Measurements from ENCODE around the gene FAM240B. TPM values are rescaled to one million over a fixed set of nuclear protein-coding genes. Genes with fewer than 3 reads are reported as not detected.
A peak's percentile ranks its signal among the peaks of the same experiment; 100 is the strongest.

The FAM240B gene
- total RNA-seq, 2 donors from 2014 or later = not detected

DNA sequence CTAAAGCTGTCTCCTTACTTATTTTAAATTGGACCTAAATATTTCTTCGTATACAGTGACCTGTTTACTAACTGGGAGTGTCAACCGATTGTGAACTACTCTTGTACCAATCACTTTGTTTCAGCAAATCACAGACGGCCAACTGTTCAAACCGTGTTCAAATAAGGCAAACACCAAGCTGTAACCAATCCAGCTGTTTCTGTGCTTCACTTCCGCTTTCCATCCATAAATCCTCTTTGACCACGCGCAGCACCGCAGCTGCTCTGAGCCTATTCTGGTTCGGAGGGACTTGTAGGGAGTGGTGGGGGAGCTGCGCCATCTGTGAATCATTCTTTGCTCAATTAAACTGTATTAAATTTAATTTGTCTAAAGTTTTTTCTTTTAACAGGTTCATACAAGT is 4.8 kb upstream of the FAM240B start:
- no peak for ATAC-seq
- Mint-ChIP-seq H3K4me1 (ENCODE audit: low read depth in 2 of 2) (no peaks in the 10 kb centered on the region), H3K9me3 (no peaks in the 10 kb centered on the region), H3K4me3 (no peak overlapping the region), H3K27ac (no peak overlapping the region), H3K36me3 (no peaks in the 10 kb centered on the region), H3K27me3 (peaks cover 8 to 17% of the 10 kb centered on the region in 2 donors)
- DNase-seq (ENCODE audit: low spot score) = no peak

DNA sequence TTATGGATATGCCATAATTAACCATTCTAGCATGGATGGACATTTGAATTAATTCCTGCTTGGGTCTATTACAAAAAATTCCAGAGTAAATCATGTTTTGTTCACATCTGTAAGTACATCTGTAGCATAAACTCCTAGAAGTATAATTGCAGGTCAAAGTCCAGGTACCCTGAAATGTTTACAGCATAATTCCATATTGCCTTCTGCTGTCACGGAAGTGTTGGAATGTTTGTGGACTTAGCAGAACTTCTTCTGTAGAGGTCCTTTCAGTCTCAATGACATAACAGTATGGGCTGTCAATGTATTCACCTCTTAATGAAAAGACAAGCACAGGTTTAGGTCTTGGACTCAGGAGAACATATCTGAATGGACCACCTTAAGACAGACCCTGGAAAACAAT is 1.8 kb downstream of the FAM240B start:
- H3K9me3 Mint-ChIP-seq = no peaks in the 10 kb centered on the region
- peaks cover 14 to 16% of the 10 kb centered on the region in 2 donors for H3K27me3 Mint-ChIP-seq
- H3K27ac Mint-ChIP-seq = no peak overlapping the region

DNA sequence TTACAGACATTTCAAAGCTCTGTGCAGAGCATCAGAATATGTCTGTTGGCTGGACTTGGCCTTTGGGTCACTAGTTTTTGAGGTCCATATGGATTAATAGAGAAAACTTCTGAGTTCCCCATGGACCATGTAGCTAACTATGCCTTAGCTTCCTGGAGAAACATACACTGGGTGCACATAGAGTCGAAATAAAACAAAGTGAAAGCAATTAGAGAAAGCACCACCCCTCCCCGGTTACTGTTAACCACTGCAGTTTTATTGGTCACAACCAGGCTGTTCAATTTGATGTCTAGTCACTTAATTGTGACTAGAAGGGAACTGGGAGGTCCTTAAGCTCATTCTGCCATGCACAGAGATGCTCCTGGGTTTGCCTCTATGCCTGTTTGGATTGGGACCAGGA is 4.2 kb downstream of the FAM240B start:
- H3K4me3 Mint-ChIP-seq = no peak overlapping the region
- H3K27me3 Mint-ChIP-seq = peaks cover 20 to 29% of the 10 kb centered on the region in 2 donors
- no peak for DNase-seq (ENCODE audit: low spot score)
- H3K36me3 Mint-ChIP-seq = no peaks in the 10 kb centered on the region
- no peak for ATAC-seq
- H3K27ac Mint-ChIP-seq = no peak overlapping the region
- H3K4me1 Mint-ChIP-seq (ENCODE audit: low read depth in 2 of 2) = no peaks in the 10 kb centered on the region
- H3K9me3 Mint-ChIP-seq = no peaks in the 10 kb centered on the region

More for the DNA sequence above, 1.8 kb downstream of the FAM240B start:
- ATAC-seq (no peak), DNase-seq (ENCODE audit: low spot score) (no peak)
- H3K4me1 Mint-ChIP-seq (ENCODE audit: low read depth in 2 of 2) = no peaks in the 10 kb centered on the region
- H3K4me3 Mint-ChIP-seq = no peak overlapping the region
- H3K36me3 Mint-ChIP-seq = no peaks in the 10 kb centered on the region

DNA sequence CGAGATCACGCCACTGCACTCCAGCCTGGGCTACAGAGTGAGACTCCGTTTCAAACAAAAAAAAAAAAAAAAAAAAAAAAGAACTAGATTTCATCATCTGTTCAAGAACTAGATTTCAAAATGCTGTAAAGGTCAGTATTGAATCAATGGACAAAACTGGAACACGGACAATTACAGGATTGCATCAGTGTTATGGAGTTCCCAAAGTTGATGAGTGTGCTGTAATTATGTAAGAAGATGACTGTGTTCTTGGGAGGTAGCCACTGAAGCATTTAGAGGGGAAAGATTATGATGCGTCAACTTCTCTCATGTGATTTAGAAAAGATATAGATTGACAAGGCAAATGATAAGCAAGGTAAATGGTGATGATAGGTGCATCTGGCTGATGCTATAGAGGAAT is 6.5 kb downstream of the FAM240B start:
- no peak for DNase-seq (ENCODE audit: low spot score)
- no peak overlapping the region for H3K4me3 Mint-ChIP-seq
- H3K27me3 Mint-ChIP-seq = peaks cover 23 to 30% of the 10 kb centered on the region in 2 donors
- H3K27ac Mint-ChIP-seq = no peak overlapping the region
- H3K4me1 Mint-ChIP-seq (ENCODE audit: low read depth in 2 of 2) = no peaks in the 10 kb centered on the region
- ATAC-seq = no peak
- no peaks in the 10 kb centered on the region for H3K9me3 Mint-ChIP-seq
- no peaks in the 10 kb centered on the region for H3K36me3 Mint-ChIP-seq

DNA sequence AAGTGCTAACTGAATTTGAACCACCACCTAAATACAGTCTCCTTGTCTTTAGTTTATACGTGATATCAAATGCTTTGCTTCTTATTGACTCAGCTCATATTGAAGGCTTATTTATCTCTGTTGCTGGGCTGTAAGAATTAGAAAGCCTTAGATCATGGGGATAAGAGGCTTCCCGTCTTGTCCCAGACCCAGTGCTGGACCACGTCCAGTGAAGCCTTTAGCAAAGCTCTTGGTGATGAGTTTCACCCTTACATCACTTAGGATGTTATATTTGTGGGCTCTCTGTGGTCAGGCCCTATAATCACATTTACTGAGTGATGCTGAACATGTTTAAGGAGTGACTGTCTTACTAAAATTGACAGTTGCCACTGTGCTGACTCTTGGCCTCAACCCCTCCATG is 11.2 kb downstream of the FAM240B start:
- no peak for ATAC-seq
- Mint-ChIP-seq H3K4me1 (ENCODE audit: low read depth in 2 of 2) (no peaks in the 10 kb centered on the region), H3K4me3 (no peak overlapping the region), H3K9me3 (no peaks in the 10 kb centered on the region), H3K36me3 (no peaks in the 10 kb centered on the region), H3K27ac (no peak overlapping the region), H3K27me3 (peaks cover 22 to 23% of the 10 kb centered on the region in 2 donors)
- DNase-seq (ENCODE audit: low spot score) = no peak

DNA sequence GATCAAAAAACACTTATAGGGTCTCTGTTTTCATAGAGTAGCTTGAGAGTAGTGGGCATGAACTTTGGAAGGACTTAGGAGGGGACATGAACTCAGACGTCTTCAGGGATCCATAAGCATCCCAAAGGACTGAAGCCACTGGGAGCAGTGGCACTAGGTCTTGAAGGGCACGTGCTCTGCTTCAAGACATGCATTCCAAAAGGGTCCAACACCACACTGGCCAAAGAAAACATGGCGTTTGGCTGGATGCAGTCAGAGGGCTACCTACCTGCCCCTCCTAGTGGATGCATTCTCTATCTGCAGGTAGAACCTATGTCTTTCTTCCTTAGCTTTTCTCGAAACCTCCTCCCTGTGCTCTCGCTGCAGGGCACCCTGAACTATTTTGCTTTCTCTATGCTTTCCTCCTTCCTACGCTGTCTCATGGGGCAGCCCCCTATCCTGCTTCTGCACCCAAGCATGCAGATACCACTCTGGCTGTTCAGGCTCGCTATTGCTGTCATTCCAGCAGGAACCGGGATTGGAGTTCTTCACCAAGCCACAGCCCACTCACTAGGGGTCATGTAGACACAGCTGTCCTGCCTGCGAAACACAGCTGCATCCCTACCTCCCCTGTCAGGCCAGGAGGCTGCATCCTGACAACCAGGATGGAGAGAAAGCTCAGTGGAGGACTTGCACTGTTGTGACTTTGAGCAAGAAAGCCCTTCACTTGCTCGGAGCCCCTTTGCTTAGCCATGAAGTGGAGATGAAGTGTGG is 11.9 kb downstream of the FAM240B start:
- Mint-ChIP-seq H3K4me3 (no peak overlapping the region), H3K27me3 (peaks cover 25 to 26% of the 10 kb centered on the region in 2 donors), H3K4me1 (ENCODE audit: low read depth in 2 of 2) (no peaks in the 10 kb centered on the region), H3K27ac (no peak overlapping the region), H3K36me3 (no peaks in the 10 kb centered on the region), H3K9me3 (no peaks in the 10 kb centered on the region)
- DNase-seq (ENCODE audit: low spot score) (no peak), ATAC-seq (peak in 1 of 2 donors; percentile 38)

DNA sequence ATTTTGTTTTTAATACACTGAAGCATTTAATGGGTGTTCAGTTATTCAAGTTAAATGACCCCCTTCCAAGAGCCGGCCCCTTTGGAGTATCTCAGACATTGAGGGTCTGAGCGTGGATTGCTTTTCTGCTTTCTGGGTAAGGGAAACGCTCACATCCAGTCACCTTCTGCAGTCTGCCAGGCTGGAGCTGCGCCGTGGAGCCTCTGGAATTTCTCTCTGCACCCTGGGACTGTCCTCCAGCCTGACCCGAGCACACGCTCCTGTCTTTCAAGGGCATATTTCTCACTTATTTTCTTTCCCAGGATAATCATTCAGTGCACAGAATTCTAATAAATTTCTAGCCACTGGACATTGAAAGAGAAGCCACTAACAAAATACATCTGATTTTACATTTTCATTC is 13.4 kb downstream of the FAM240B start:
- ATAC-seq (no peak), DNase-seq (ENCODE audit: low spot score) (no peak)
- Mint-ChIP-seq H3K36me3 (no peaks in the 10 kb centered on the region), H3K4me3 (no peak overlapping the region), H3K27ac (no peak overlapping the region), H3K27me3 (peaks cover 16 to 18% of the 10 kb centered on the region in 2 donors), H3K4me1 (ENCODE audit: low read depth in 2 of 2) (no peaks in the 10 kb centered on the region), H3K9me3 (no peaks in the 10 kb centered on the region)

DNA sequence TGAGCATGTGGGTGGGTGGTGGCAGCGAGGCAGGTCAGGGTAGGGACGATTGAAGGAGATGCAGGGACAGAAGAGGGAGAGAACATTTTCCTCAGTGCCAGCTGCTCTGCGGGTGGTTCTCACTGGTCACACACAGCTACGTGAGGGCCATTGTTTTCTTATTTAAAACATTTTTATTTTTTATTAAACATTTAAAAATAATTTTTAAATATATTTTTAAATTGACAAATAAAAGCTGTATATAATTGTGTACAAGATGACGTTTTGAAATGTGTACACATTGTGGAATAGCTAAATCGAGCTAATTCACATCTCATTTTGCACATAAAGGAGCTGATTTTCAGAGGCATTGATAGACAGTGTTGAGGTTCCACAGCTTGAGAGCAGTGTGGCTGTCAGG is 14.0 kb downstream of the FAM240B start:
- Mint-ChIP-seq H3K4me1 (ENCODE audit: low read depth in 2 of 2) (no peaks in the 10 kb centered on the region), H3K27ac (no peak overlapping the region), H3K9me3 (no peaks in the 10 kb centered on the region), H3K4me3 (no peak overlapping the region), H3K36me3 (no peaks in the 10 kb centered on the region), H3K27me3 (peaks cover 18% of the 10 kb centered on the region in 2 donors)
- no peak for DNase-seq (ENCODE audit: low spot score)
- ATAC-seq = no peak

DNA sequence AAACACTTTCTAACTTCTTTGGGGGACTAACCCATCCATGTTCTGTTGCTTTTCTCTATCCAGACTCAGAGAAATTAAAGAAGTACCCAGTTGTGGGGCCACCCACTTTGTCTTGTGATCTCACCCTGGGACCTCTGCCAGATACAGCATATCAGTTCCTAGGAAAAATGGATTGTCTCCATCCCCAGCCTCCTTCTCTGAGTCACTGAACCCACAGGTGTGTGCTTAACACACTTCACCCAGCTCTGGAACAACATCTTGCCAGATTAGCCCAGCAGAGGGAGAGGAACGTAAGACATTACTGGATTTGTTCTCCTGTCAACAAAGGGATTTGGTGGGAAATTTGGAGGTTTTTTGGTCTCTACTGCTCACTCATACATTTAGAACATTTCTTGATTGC is 19.2 kb downstream of the FAM240B start:
- Mint-ChIP-seq H3K27me3 (peaks cover 12 to 19% of the 10 kb centered on the region in 2 donors), H3K9me3 (no peaks in the 10 kb centered on the region), H3K27ac (no peak overlapping the region), H3K4me1 (ENCODE audit: low read depth in 2 of 2) (no peaks in the 10 kb centered on the region), H3K4me3 (no peak overlapping the region), H3K36me3 (no peaks in the 10 kb centered on the region)
- no peak for DNase-seq (ENCODE audit: low spot score)
- ATAC-seq = no peak

DNA sequence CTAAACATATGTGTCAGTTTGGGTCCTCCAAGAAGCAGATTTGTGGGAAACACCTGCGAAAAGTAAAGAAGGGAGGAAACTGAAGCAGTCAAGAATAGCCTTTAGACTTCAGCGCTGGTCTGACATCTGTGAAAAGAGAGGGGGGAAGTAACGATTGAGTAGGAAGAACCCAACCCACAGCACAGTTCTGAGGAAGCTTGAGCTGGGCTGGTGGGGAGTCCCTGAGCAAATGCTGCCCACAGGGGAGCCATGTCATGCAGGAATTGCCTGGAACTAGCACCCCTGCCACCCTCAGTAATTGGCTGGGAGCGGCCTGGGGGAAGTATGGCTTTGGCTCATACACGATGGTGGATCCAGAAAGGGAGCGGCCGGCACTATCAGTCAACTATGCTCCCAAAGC is 20.6 kb downstream of the FAM240B start:
- Mint-ChIP-seq H3K36me3 (no peaks in the 10 kb centered on the region), H3K27me3 (peaks cover 10 to 19% of the 10 kb centered on the region in 2 donors), H3K4me3 (no peak overlapping the region), H3K27ac (no peak overlapping the region), H3K4me1 (ENCODE audit: low read depth in 2 of 2) (no peaks in the 10 kb centered on the region), H3K9me3 (no peaks in the 10 kb centered on the region)
- no peak for ATAC-seq
- no peak for DNase-seq (ENCODE audit: low spot score)

DNA sequence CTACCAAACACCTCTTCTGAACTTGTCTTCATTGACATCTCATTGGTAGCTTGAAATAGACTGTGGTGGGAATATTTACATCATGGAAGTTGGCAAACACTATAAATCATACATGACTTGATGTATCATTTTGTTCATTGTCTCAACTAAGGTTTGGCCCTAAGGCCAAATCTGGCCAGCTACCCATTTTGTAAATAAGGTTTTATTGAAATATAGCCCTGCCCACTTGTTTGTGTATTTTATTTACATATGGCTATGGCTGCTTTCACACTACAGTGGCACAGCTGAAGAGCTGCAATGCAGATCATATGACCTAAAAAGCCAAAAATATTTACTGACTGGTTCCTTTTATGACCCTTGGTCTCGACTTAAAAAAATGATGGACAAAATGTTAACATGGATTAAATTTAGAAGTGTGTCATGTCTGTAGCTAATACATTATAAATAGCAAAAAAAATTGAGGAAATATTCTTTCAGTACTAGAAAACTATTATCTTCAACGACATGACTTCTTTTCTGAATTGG is 22.1 kb downstream of the FAM240B start:
- H3K27me3 Mint-ChIP-seq = peaks cover 9 to 13% of the 10 kb centered on the region in 2 donors
- H3K27ac Mint-ChIP-seq = no peak overlapping the region
- DNase-seq (ENCODE audit: low spot score) = no peak
- H3K9me3 Mint-ChIP-seq = no peaks in the 10 kb centered on the region
- no peak for ATAC-seq
- H3K4me1 Mint-ChIP-seq (ENCODE audit: low read depth in 2 of 2) = no peaks in the 10 kb centered on the region
- H3K36me3 Mint-ChIP-seq = no peaks in the 10 kb centered on the region
- no peak overlapping the region for H3K4me3 Mint-ChIP-seq

DNA sequence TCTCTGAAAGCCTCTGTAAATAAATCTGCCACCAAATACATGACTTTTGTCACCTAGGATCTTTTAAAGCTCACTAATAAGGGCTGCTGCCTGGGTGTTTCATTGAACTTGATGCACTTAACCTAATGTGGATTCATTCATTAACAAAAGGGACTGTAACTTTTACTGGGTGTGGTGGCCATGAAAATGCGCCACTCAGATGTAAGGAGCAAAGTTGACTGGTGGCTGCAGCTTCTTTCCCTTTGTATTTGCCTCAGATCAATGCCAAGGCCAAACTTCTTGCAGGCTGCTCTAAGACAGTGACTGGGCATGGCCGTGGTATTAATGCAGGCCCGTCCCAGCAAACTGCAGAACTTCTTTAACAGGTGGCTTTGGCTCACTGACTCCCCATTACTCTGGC is 22.9 kb downstream of the FAM240B start:
- Mint-ChIP-seq H3K27me3 (peaks cover 10 to 16% of the 10 kb centered on the region in 2 donors), H3K4me1 (ENCODE audit: low read depth in 2 of 2) (no peaks in the 10 kb centered on the region)
- ATAC-seq = no peak

DNA sequence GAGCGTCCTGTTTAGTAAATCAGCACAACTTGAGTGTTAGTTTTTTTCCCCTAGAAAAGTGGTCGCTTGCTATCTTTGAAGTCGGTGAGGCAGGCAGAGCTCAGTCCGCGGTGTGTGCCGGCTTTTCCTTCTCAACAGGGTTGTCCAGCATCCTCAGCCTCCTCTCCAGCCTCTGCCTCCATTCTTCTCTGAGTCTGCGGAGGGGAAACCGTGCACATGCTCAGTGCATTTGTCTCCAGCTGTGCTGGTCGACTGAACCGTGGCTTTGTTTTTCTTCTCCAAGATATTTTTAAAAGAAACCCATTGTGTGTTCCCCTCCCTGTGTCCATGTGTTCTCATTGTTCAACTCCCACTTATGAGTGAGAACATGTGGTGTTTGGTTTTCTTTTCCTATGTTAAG is 25.3 kb downstream of the FAM240B start:
- no peak overlapping the region for H3K4me3 Mint-ChIP-seq

More for the DNA sequence above, 22.9 kb downstream of the FAM240B start:
- no peaks in the 10 kb centered on the region for H3K9me3 Mint-ChIP-seq
- no peaks in the 10 kb centered on the region for H3K36me3 Mint-ChIP-seq
- no peak for DNase-seq (ENCODE audit: low spot score)
- no peak overlapping the region for H3K4me3 Mint-ChIP-seq
- H3K27ac Mint-ChIP-seq = no peak overlapping the region

DNA sequence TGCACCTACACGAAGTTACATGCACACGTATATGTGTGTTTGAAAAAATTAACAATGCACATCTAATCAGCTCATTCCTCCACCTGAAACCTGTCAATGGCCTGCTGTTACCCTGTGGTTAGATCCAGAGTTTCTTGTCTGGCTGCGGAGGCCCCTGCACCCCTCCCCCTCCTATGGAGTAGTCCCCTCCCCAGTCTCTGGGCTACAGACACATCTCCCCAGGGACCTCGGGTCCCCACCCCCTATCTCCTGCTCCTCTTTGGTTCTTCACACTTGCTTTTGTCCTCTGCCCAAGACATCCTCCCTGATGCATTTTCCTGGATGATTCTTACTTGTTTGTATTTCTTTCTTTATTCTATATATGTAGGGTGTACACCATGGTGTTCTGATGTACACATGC is 27.2 kb downstream of the FAM240B start:
- Mint-ChIP-seq H3K36me3 (no peaks in the 10 kb centered on the region), H3K9me3 (no peaks in the 10 kb centered on the region), H3K27me3 (peaks cover 7 to 14% of the 10 kb centered on the region in 2 donors), H3K27ac (no peak overlapping the region), H3K4me3 (no peak overlapping the region), H3K4me1 (ENCODE audit: low read depth in 2 of 2) (peaks cover 0 to 3% of the 10 kb centered on the region in 2 donors)
- ATAC-seq (no peak), DNase-seq (ENCODE audit: low spot score) (no peak)

More for the DNA sequence above, 25.3 kb downstream of the FAM240B start:
- ATAC-seq (no peak), DNase-seq (ENCODE audit: low spot score) (no peak)
- H3K9me3 Mint-ChIP-seq = no peaks in the 10 kb centered on the region
- no peaks in the 10 kb centered on the region for H3K36me3 Mint-ChIP-seq
- no peaks in the 10 kb centered on the region for H3K4me1 Mint-ChIP-seq (ENCODE audit: low read depth in 2 of 2)
- H3K27ac Mint-ChIP-seq = no peak overlapping the region
- peaks cover 7 to 13% of the 10 kb centered on the region in 2 donors for H3K27me3 Mint-ChIP-seq
